Measurements from ENCODE around the gene TMEM217. TPM values are rescaled to one million over a fixed set of nuclear protein-coding genes. Genes with fewer than 3 reads are reported as not detected.

The TMEM217 gene
- total RNA-seq, 1 donor from 2014 or later: 1.2 TPM

- no peak for DNase-seq
Observed at GRCh38 chr6:37279366-37280134, 21.6 kb upstream of the TMEM217 start.

GRCh38 chr6:37277001-37277409 is 19.1 kb upstream of the TMEM217 start:
- DNase-seq: no peak

DNA sequence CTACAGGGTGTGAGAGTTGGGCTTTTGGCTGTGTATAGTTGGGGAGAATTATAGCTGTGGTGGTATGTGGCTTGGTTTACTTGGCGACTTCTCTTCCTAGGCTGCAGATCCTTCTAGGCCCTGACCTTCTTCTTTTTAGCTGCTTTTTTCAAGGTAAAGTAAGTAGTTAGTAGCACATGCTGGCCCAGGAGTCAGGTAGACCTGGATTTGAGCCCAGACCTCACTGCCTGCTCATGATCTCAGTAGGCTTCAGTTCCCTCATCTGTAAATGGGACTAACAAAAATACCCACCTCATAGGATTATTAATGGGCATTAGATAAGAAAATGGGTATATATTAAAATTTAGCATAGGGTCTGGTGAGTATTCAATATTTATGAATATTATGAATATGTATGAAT is 17.4 kb upstream of the TMEM217 start:
- DNase-seq: no peak

GRCh38 chr6:37273690-37274089 is 15.7 kb upstream of the TMEM217 start:
- DNase-seq: no peak

- no peak for DNase-seq
Observed at GRCh38 chr6:37272834-37273566, 15.1 kb upstream of the TMEM217 start.

GRCh38 chr6:37269105-37269504 is 11.2 kb upstream of the TMEM217 start:
- DNase-seq: no peak

DNA sequence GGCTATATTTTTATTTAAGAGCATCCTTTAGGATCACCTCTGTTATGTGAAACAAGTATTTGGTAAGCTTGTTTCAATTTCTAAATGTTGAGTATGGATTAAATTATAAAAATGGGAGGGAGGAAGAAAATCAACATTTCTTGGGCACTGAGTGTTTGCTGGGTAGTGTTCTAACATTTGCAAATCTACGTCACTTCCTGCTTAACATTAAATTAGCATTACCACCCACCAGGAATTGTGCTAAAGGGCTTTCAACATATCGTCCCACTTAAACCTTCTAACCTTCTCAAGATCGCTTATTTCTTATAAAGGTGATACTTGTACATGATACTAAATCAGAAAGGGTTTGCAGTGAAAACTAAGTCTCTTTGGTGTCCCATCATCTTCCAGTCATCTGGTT is 7.9 kb upstream of the TMEM217 start:
- no peak for DNase-seq

DNA sequence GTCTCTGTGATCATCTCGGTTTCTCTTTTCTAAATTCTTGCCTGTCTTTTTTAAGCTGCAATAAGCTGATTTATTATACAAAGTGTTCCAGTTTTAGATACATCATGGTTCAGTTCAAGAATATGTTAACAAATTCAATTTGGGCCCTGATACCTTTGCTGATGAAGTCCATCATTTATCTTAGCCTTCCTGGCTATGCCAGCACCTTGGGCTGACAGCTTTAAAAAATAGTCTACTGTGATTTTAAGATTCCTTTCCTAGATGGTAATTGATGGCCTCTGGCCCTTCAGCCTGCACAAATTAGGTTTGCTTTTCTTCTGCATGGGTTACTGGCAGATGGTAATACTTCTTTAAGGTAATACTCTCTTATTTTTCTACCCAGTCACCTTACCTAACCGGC is 7.1 kb upstream of the TMEM217 start:
- DNase-seq: no peak

DNA sequence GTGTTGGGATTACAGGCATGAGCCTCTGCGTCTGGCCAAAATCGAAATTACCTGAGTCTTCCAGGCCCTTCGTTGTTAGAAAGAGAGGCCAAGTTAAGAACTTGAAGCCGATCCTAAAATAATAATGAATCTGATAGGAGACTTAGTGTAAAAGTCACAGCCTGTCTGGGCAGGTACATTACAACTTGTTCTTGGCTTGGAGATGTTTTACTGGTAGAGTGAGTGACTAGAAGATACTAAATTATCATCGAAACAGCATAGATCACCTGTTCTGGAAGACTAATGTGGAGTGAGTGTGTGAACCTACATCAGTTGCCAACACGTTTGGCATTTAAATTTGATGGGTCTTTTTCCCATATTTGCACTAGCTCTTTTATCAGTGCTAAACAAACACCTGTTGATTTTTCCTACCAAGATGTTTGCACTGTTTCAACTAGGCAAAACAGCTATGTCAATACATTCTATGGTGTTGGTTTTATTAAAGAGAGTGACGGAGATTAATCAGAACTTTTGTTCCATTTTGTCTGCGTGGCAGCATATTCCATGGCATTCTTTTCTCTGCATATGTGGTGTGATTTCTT is 4.6 kb upstream of the TMEM217 start:
- DNase-seq: no peak

GRCh38 chr6:37261198-37261597 is 3.3 kb upstream of the TMEM217 start:
- no peak for DNase-seq

DNA sequence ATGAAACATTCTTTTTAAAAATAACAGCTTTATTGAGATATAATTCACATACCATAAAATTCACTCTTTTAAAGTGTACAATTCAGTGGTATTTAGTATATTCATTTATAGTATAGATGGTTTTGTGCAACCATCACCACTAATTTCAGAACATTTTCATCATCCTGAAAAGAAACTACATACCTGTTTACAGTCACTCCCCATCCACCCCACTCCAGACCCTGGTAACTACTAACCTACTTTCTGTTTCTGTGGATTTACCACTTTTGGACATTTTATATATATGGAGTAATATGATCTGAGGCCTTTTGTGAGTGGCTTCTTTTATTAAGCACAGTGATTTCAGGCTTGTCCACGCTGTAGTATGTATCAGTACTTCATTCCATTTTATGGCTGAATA is 2.5 kb upstream of the TMEM217 start:
- no peak for DNase-seq

DNA sequence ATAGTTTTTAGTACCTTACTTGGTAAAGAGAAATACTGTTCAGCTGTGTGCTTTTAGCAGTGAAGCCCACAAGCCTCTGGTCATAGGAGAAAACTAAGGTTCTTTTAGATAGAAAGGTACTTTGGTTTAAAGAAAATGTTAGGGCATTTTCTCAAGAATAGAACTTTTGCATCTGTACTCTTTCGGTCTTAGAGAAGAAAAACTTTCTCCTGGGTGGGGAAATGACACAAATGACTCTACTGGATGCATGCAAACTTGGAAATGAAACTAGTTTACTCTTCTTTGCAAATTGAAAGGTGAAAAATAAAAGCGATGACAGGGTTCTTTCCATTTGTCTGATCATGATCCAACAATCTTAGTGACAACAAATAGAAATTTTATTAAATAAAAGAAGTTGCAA is 2.1 kb upstream of the TMEM217 start:
- DNase-seq: no peak

DNA sequence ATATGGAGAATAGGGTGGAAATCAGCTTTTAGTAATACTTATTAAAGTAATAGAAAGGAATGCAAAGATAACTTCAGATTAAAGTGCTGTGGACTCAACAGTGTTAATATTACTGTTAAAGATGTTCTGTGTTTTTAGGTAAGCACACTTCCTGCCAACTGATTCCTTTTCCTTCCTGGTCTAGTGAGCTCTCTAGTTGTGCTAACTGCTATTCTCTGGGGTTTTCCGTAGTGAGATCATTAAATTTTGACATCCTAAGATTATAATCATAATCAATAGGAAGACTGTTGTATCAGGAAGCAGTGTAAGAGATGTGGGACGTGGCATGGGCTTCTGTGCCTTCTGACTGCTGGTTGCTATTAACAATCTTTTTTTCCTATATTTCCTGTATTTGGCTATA is 1.2 kb upstream of the TMEM217 start:
- DNase-seq: no peak

GRCh38 chr6:37258405-37259105 is 611 bp upstream of the TMEM217 start:
- no peak for DNase-seq

DNA sequence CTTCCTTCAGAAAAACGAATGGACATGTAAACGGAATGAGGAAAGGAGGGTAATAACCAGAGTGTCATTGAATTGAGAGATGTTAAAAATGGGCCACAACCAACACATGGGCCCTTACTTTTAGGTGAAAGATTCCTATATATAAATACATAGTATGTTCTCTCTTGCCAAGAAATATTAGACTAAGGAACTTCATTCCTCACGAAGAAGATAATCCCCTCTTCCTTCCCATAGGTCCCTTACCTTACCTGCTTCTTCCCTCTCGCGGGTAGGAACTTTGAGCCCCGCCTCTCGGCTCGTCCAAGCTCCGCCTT is 667 bp downstream of the TMEM217 start:
- no peak for DNase-seq

DNA sequence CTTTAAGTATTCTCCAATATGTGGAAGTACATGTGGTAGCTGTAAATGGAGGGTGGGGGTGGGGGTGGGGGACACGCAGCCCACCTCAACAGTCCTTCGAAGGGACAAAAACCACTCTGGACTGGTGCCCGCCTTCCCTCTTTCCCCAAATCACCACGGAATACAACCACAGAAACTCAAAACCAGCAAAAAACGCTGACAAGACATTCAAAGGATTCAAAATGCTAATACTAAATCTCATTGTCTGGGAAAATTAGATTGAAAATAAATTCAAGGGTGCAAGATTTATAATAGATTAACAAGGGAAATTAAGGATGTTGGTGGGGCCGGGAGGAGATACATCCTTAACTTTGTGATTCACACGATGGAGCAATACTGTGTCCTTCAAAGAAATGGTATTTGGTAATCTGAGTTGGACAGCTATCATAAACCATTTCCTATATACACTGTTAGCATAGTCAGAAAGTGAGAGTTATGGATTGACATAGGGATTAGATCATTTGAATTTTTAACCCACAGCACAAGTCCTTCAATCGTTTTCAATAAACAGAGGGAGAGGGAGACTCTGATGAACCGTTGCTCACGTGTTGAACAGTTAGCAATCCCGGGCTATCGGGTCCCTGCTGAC is 1.1 kb downstream of the TMEM217 start:
- no peak for DNase-seq

DNA sequence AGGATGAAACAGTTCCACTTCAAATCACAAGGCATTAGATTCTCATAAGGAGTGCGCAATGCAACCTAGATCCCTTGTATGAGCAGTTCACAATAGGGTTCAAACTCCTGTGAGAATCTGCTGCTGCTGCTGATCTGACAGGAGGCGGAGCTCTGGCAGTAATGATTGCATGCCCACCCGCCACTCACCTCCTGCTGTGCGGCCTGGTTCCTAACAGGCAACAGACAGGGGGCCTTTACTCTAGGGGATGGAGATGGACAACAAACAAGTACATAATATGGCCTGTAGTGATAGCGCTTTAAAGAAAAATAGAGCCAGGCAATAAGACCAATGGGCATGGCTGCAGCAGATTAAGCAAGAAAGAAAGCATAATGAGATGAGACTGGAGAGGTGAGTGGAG is 3.1 kb downstream of the TMEM217 start:
- no peak for DNase-seq

DNA sequence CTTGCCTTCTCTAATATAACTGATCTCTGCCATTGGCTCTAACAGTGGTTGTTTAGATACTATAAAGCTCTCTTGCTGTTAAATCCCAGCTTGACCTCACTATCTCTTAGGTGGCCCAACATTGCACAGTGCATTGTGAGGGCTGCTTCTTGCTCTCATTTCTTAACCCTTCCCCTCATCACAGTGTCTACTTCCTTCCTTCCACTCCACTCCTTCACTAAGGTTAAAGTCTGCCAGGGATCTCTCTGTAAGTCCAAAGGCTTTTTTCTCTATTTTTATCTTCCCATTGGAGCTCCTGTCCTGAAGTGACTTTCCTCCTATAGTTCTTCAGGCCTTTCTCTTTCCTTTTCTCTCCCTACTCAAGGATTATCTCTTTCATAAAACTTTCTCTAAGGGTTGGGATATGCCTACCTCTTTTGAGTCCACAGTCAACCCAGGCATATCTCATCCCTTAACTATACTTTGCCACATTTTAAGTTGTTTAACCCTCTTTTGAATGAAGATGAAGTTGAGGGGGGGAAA is 4.4 kb downstream of the TMEM217 start:
- DNase-seq: no peak

DNA sequence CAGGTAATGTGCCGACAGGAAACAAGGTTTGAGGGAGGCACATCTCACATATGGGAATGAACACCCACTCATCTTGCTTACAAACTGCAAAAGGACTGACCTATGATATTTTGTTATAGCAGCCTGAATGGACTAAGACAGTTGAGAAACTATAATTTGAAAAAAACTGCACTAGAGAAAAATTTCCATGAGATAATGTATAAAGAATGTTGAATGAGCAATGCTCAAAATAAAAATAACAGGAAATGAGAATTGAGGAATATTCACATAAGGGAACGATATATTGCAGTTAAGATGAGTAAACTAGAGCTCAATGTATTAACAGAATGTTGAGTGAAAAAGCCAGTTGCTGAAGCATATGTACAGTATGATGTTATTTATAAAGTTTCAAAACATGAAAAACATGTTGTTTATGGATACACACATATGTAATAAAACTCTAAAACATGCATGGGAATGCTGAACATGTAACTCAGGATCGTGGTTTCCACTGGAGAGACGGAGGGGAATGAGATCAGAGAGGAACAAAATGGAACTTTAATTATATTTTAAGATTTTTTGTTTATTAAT is 6.6 kb downstream of the TMEM217 start:
- no peak for DNase-seq

GRCh38 chr6:37244430-37245310 is 13.3 kb downstream of the TMEM217 start:
- no peak for DNase-seq

- DNase-seq: no peak
Observed at GRCh38 chr6:37243816-37244370, 14.1 kb downstream of the TMEM217 start.
